K562 (cell line): Measurements from ENCODE around the gene CDC42BPB. TPM values are rescaled to one million over a fixed set of nuclear protein-coding genes. Genes with fewer than 3 reads are reported as not detected.

Source experiments
- ATAC-seq: fragments of 200-7000 bp; cut with Tn5 transposase; 3 replicates; pipeline ENCODE4 v1.9.1; 2020; ENCODE audit warnings: moderate library complexity
- BruUV-seq: library from RNA; stranded (reverse); fragments of 400-500 nt; replicated peaks from 2 replicates; lab custom pipeline; 2021; lab: Mats Ljungman, UMichigan
- CTCF ChIA-PET: fragments of 300-600 bp; formaldehyde crosslinking; extraction: SDS; loops from one replicate; lab custom pipeline; 2021; ENCODE audit warnings: low intra/inter-chr PET ratio; lab: Yijun Ruan, JAX
- POLR2A ChIA-PET: fragments of 300-600, 350-650 bp; sonication (Branson Sonifier 250); formaldehyde crosslinking; extraction: SDS; loops from one replicate; lab custom pipeline; 2021; ENCODE audit warnings: antibody characterized with exemption, inconsistent platforms; lab: Yijun Ruan, JAX
- DNase-seq, 4 experiments: peaks; one replicate each; pipeline versions ENCODE4 v3.0.0 to v3.0.0-alpha.2; 2011 to 2018; ENCODE audit warnings: low spot score in 3 of 4, mixed read lengths in 3 of 4; ENCODE audit errors: extremely low read depth in 1 of 4
- FAIRE-seq: peaks from 2 replicates; lab custom pipeline; 2011; peaks lifted over from hg19 to GRCh38; lab: Jason Lieb, UNC
- H2AFZ ChIP-seq: 2 replicates; pipeline ENCODE4 v1.6.0; 2011; ENCODE audit warnings: low read depth, low read length, control low read depth, inconsistent platforms
- H3K27ac ChIP-seq: fragments of 200-600 bp; 3 replicates; pipeline ENCODE4 v1.8.0; 2011; ENCODE audit warnings: low read depth, mild to moderate bottlenecking, control low read depth, inconsistent platforms, low read length, moderate library complexity, mixed read lengths; ENCODE audit errors: extremely low read depth
- H3K27me3 ChIP-seq, 2 experiments: fragments of 300-600 bp in 1 of 2; 2 replicates in 1 of 2; 3 replicates in 1 of 2; pipeline versions ENCODE4 v1.6.0 to v1.8.0; 2011; ENCODE audit warnings: inconsistent platforms in 2 of 2, low read length in 2 of 2, mild to moderate bottlenecking in 1 of 2, mixed read lengths in 1 of 2, moderate library complexity in 1 of 2; ENCODE audit not compliant: control insufficient read depth in 2 of 2, insufficient read depth in 2 of 2
- H3K36me3 ChIP-seq: fragments of 300-600 bp; 3 replicates; pipeline ENCODE4 v1.8.0; 2011; ENCODE audit warnings: mild to moderate bottlenecking, low read length, inconsistent platforms; ENCODE audit not compliant: control insufficient read depth, insufficient read depth
- H3K4me1 ChIP-seq, 2 experiments: fragments of 200-600 bp in 1 of 2; replicated peaks in 1 of 2; 2 replicates in 1 of 2; 3 replicates in 1 of 2; pipeline versions ENCODE4 v1.5.1 to v1.8.0; 2011; ENCODE audit warnings: inconsistent platforms in 2 of 2, low read length in 2 of 2, mild to moderate bottlenecking in 1 of 2, mixed read lengths in 1 of 2, moderate library complexity in 1 of 2; ENCODE audit not compliant: control insufficient read depth in 2 of 2, insufficient read depth in 2 of 2
- H3K4me2 ChIP-seq: 2 replicates; pipeline ENCODE4 v1.6.1; 2011; ENCODE audit warnings: low read length, control low read depth, inconsistent platforms, mixed read lengths; ENCODE audit not compliant: insufficient read depth
- H3K4me3 ChIP-seq: fragments of 200-600 bp; sonication (generic), shearing (Covaris generic); 2 replicates; pipeline ENCODE4 v1.5.1; 2016; ENCODE audit warnings: control low read depth, inconsistent platforms
- H3K79me2 ChIP-seq: fragments of 200-600 bp; 3 replicates; pipeline ENCODE4 v1.8.0; 2011; ENCODE audit warnings: low read length, inconsistent platforms; ENCODE audit not compliant: control insufficient read depth, insufficient read depth
- H3K9ac ChIP-seq, 2 experiments: 2 replicates each; pipeline versions ENCODE4 v1.6.0 to v1.6.1; 2011; ENCODE audit warnings: low read depth in 2 of 2, low read length in 2 of 2, control low read depth in 1 of 2, inconsistent platforms in 1 of 2, mild to moderate bottlenecking in 1 of 2, mixed read lengths in 1 of 2; ENCODE audit not compliant: insufficient read depth in 1 of 2
- H3K9me1 ChIP-seq: one replicate; pipeline ENCODE4 v1.6.0; 2011; ENCODE audit warnings: inconsistent platforms, mild to moderate bottlenecking, low read length, moderate library complexity; ENCODE audit not compliant: control insufficient read depth, insufficient read depth
- H3K9me3 ChIP-seq: replicated peaks from 2 replicates; pipeline ENCODE4 v1.5.1; 2011; ENCODE audit warnings: low read depth, low read length, inconsistent platforms; ENCODE audit not compliant: control insufficient read depth, insufficient read depth
- H4K20me1 ChIP-seq: replicated peaks from 2 replicates; pipeline ENCODE4 v1.6.1; 2011; ENCODE audit warnings: low read length, inconsistent platforms, mixed read lengths; ENCODE audit not compliant: control insufficient read depth, insufficient read depth
- ARHGAP35 ChIP-seq: fragments of 450-650 bp; IDR thresholded peaks from 2 replicates; pipeline ENCODE4 v1.6.1; 2018; ENCODE audit not compliant: partially characterized antibody
- EWSR1 ChIP-seq: fragments of 450-650 bp; IDR thresholded peaks from 2 replicates; pipeline ENCODE4 v1.6.1; 2018; ENCODE audit warnings: borderline replicate concordance, mild to moderate bottlenecking, low read depth, moderate library complexity; ENCODE audit not compliant: partially characterized antibody
- SRSF9 ChIP-seq: fragments of 200-400 bp; formaldehyde crosslinking; IDR thresholded peaks from 2 replicates; pipeline ENCODE4 v1.6.1; 2017; ENCODE audit warnings: low read depth, low read length, borderline replicate concordance
- ZBTB5 ChIP-seq: fragments of 450-650 bp; IDR thresholded peaks from 2 replicates; pipeline ENCODE4 v1.6.1; 2017; ENCODE audit warnings: antibody characterized with exemption
- ZNF175 ChIP-seq: fragments of 200-800 bp; sonication (Bioruptor generic); IDR thresholded peaks from 2 replicates; pipeline ENCODE4 v1.6.1; 2016; ENCODE audit warnings: low read depth, mild to moderate bottlenecking, missing genetic modification characterization, missing compliant biosample characterization
- WGBS: fragments of 100-300 bp; shearing (Covaris generic); methylation state at CpG from one replicate; pipeline ENCODE4 v1.1.6; 2016; ENCODE audit warnings: low coverage, mixed read lengths; ENCODE audit not compliant: insufficient coverage; ENCODE audit errors: missing lambda C conversion rate; 5-methylcytosine and 5-hydroxymethylcytosine counted together
- in situ Hi-C: fragments of 300-500 bp; cut with MboI; formaldehyde crosslinking; loops from 4 replicates; pipeline ENCODE4 v1.15.0; 2018; ENCODE audit warnings: inconsistent platforms, mixed read lengths
- intact Hi-C: fragments of 100-400 bp; cut with micrococcal nuclease; formaldehyde crosslinking; loops from 2 replicates; pipeline ENCODE4 v1.14.2; 2022
- polyA plus RNA-seq, 8 experiments: library from polyadenylated mRNA; depleted of rRNA in 4 of 8; stranded (reverse) in 5 of 8; unstranded in 3 of 8; fragments of >200 nt; fragmentation: Nextera tagmentation in 2 of 8; fragmentation: Illumina TruSeq in 1 of 8; extraction: Ambion mirVana in 2 of 8; extraction: Trizol in 1 of 8; gene quantifications; 2 replicates each; pipeline versions ENCODE4 v1.2.1 to v1.2.3, GENCODE V29; 2011 to 2014; ENCODE audit warnings: inconsistent platforms in 1 of 8, missing spikeins in 1 of 8
- total RNA-seq, 7 experiments: library from RNA; depleted of rRNA in 6 of 7; stranded (reverse); fragments of >200 nt in 6 of 7; fragmentation: Illumina TruSeq in 2 of 7; extraction: Trizol in 2 of 7; gene quantifications; 2 replicates each; pipeline versions ENCODE4 v1.2.1 to v1.2.3, GENCODE V29; 2011 to 2021; ENCODE audit warnings: low replicate concordance in 1 of 7

Gene CDC42BPB
- total and polyA plus RNA-seq, 9 of the 15 experiments (the other 6 are each of a cell fraction or from before 2014, with no cell fraction given), result 0.07 to 24.3 (median 12.6) TPM

GRCh38 chr14:102925646-102926045 lies 131.7 kb downstream of the CDC42BPB start:
- H3K4me3 ChIP-seq, result no peak overlapping the region
- WGBS, result 28% methylated on average over 9 of the region's 11 CpGs
- no peak for ATAC-seq
- no peaks in the 10 kb centered on the region for H3K36me3 ChIP-seq
- no peak overlapping the region for H3K4me2 ChIP-seq
- TF ChIP-seq ZBTB5 (no peak), ARHGAP35 (no peak), EWSR1 (no peak), ZNF175 (CRISPR knock-in tag) (no peak), SRSF9 (no peak)
- H3K9me3 ChIP-seq, result no peaks in the 10 kb centered on the region
- FAIRE-seq, result no peak
- H3K9me1 ChIP-seq, result no peaks in the 10 kb centered on the region
- no peaks in the 10 kb centered on the region for H3K79me2 ChIP-seq
- H4K20me1 ChIP-seq, result no peaks in the 10 kb centered on the region
- peaks cover 0 to 10% of the 10 kb centered on the region in 2 experiments; a peak in 1 of 5 replicates for H3K27me3 ChIP-seq
- no TSS peak for BruUV-seq
- in situ Hi-C loops (no loop called here), intact Hi-C loops (no loop called here)
- H3K27ac ChIP-seq, result no peak overlapping the region
- no peak for DNase-seq
- ChIA-PET CTCF (no interaction called here), POLR2A (interaction anchor here (0.6 kb wide), 1 partner anchor 11 kb away, joined by 3 read pairs; no protein-coding TSS in a partner anchor)
- H3K4me1 ChIP-seq, result peaks cover 0 to 35% of the 10 kb centered on the region in 2 experiments; a peak in 3 of 5 replicates
- H3K9ac ChIP-seq, result no peak overlapping the region; a peak in 1 of 4 replicates
- H2AFZ ChIP-seq, result no peak overlapping the region
